Karpas-422 (cell line): Measurements from ENCODE around the gene MPP3. TPM values are rescaled to one million over a fixed set of nuclear protein-coding genes. Genes with fewer than 3 reads are reported as not detected.

ENCODE experiments used
- DNase-seq: peaks from one replicate; pipeline ENCODE4 v3.0.0-alpha.2; 2015
- H2AFZ ChIP-seq: fragments of 200-600 bp; sonication (generic); 2 replicates; pipeline ENCODE4 v1.6.1; 2014; ENCODE audit warnings: antibody characterized with exemption, low read length, mixed read lengths
- H3K27ac ChIP-seq: fragments of 200-600 bp; sonication (generic); 2 replicates; pipeline ENCODE4 v1.5.1; 2014; ENCODE audit warnings: mild to moderate bottlenecking, low read length, moderate library complexity
- H3K27me3 ChIP-seq: fragments of 200-600 bp; sonication (generic); 2 replicates; pipeline ENCODE4 v1.6.1; 2014; ENCODE audit warnings: low read length, mixed read lengths
- H3K36me3 ChIP-seq: fragments of 200-600 bp; sonication (generic); 2 replicates; pipeline ENCODE4 v1.6.1; 2014; ENCODE audit warnings: low read length, mixed read lengths; ENCODE audit not compliant: insufficient read depth
- H3K4me1 ChIP-seq: fragments of 200-600 bp; sonication (generic); 2 replicates; pipeline ENCODE4 v1.6.1; 2014; ENCODE audit warnings: mild to moderate bottlenecking, low read length, mixed read lengths
- H3K4me2 ChIP-seq: fragments of 200-600 bp; sonication (generic); 2 replicates; pipeline ENCODE4 v1.6.1; 2014; ENCODE audit warnings: low read length, low read depth, mild to moderate bottlenecking; ENCODE audit not compliant: poor library complexity, severe bottlenecking
- H3K4me3 ChIP-seq: fragments of 200-600 bp; sonication (generic); 2 replicates; pipeline ENCODE4 v1.5.1; 2014; ENCODE audit warnings: mild to moderate bottlenecking, antibody characterized with exemption, low read length, mixed read lengths
- H3K79me2 ChIP-seq: fragments of 200-600 bp; sonication (generic); 2 replicates; pipeline ENCODE4 v1.6.1; 2014; ENCODE audit warnings: mild to moderate bottlenecking, low read length, mixed read lengths
- H3K9ac ChIP-seq: fragments of 200-600 bp; sonication (generic); 2 replicates; pipeline ENCODE4 v1.6.0; 2014; ENCODE audit warnings: low read length
- H3K9me2 ChIP-seq: fragments of 200-600 bp; sonication (generic), shearing (Covaris generic); replicated peaks from 2 replicates; pipeline ENCODE4 v1.6.0; 2014; ENCODE audit warnings: mild to moderate bottlenecking, low read length, moderate library complexity; ENCODE audit not compliant: insufficient read depth
- H3K9me3 ChIP-seq: fragments of 300-700, 200-600 bp; sonication (generic); 2 replicates; pipeline ENCODE4 v1.6.1; 2014; ENCODE audit warnings: low read length, mixed read lengths
- H4K20me1 ChIP-seq: fragments of 200-600 bp; sonication (generic); 2 replicates; pipeline ENCODE4 v1.6.1; 2014; ENCODE audit warnings: mild to moderate bottlenecking, antibody characterized with exemption, low read length, low read depth; ENCODE audit not compliant: insufficient read depth
- total RNA-seq: library from RNA; depleted of rRNA; stranded (reverse); fragments of >200 nt; shearing (Covaris generic); gene quantifications from 2 replicates; pipeline ENCODE4 v1.2.3, GENCODE V29; 2014; ENCODE audit warnings: low replicate concordance

MPP3 gene
- total RNA-seq, 1 experiment from 2014 or later = not detected

DNA sequence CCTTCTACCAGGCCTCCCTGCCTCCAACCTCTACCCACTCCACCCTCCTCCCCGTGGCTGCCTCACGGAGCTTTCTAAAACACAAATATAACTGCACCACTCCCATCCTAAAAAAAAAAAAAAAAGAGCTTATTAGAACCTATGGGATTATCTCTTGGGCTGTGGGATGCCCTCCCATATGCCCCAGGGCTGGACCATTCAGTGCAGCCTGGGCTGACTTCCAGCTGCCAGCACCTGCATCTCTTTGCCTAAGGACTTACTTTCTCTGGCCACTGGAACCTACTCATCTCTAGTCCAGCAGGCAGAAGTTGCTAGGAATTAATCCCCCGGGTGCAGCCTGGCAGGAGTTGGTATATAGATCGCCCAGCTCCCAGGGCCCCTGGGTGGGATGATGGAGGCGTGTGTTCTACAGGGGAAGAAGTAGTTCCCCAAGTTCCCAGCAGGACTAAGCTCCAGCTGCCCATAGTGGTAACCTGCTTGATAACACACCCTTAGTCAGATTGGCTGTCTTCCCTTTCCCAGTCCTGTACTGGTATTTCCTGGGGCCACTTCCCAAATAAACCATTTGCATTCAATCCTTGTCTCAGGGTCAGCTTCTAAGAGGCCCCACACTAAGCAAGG lies 10.3 kb downstream of the MPP3 start:
- Histone ChIP-seq H3K9me3 (no peaks in the 10 kb centered on the region), H4K20me1 (no peaks in the 10 kb centered on the region), H3K9ac (no peak overlapping the region), H3K4me1 (no peaks in the 10 kb centered on the region), H3K27ac (no peak overlapping the region), H3K9me2 (no peaks in the 10 kb centered on the region), H3K79me2 (no peaks in the 10 kb centered on the region), H3K27me3 (no peaks in the 10 kb centered on the region), H3K4me2 (no peak overlapping the region), H2AFZ (no peak overlapping the region), H3K36me3 (no peaks in the 10 kb centered on the region), H3K4me3 (no peak overlapping the region)
- no peak for DNase-seq

DNA sequence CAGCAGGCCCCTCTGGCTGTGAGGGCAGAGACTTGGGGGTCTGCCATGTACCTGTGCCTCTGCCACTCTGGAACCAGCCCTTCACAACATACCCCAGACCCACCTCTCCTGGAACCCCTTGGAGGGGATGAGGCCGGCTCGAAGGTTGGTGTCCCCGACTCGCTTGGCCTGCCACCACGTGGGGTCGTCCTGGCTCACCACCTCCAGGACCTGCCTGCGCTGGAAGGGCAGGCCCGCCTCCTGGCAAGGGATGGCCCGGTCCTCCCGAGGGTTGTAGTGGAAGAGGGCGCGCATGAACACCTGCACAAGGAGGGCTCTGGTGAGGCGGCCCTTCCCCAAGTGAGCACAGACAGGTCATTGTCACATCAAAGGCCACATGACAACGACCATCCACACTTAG lies 12.2 kb downstream of the MPP3 start:
- Histone ChIP-seq H3K9me3 (no peaks in the 10 kb centered on the region), H3K4me3 (no peak overlapping the region), H2AFZ (no peak overlapping the region), H3K79me2 (no peaks in the 10 kb centered on the region), H3K4me1 (no peaks in the 10 kb centered on the region), H3K27me3 (no peaks in the 10 kb centered on the region), H3K36me3 (no peaks in the 10 kb centered on the region), H3K27ac (no peak overlapping the region), H3K9ac (no peak overlapping the region), H4K20me1 (no peaks in the 10 kb centered on the region), H3K9me2 (no peaks in the 10 kb centered on the region), H3K4me2 (no peak overlapping the region)
- DNase-seq = no peak

DNA sequence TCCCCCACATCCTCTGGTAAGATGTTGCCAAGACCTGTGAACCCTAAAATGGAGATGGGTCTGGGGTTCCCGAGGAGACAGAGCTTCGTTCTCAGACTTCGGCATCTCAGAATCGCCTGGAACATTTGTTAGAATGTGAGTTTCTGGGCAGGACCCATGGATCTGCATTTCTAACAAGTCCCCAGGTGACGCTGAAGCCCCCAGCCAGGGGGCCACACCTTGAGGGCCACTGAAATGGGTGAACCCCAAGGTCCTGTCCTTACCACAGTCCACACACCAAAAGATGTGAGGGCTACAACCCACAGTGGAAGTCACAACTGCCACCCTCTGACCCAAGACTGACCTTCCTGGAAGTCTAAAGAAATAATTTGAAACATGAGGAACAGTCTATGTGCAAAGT lies 14.0 kb downstream of the MPP3 start:
- Histone ChIP-seq H3K9me3 (no peaks in the 10 kb centered on the region), H3K36me3 (no peaks in the 10 kb centered on the region), H3K79me2 (no peaks in the 10 kb centered on the region), H3K9ac (no peak overlapping the region), H3K9me2 (no peaks in the 10 kb centered on the region), H4K20me1 (no peaks in the 10 kb centered on the region), H3K27ac (no peak overlapping the region), H3K4me2 (no peak overlapping the region), H3K27me3 (no peaks in the 10 kb centered on the region), H3K4me1 (no peaks in the 10 kb centered on the region), H2AFZ (no peak overlapping the region), H3K4me3 (no peak overlapping the region)
- DNase-seq = no peak

DNA sequence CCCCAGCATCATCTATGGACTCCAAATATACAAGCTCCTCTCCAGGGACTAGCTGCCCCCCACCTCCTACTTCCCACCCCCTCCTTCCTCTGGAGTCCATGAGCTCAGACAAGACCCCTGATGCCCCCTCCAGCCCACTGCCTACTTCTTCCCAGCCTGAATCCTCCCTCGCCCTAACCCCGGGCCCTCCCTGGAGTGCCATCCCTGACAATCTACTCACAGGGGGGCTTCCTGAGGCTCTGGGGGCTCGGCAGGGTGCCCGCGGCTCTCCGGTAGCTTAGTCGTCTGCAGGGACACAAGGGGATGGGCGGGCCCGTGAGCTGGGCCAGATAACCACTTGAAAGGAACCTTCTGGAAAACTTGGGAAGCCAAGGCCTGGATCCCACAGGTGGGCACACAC lies 15.1 kb downstream of the MPP3 start:
- no peak overlapping the region for H3K9ac ChIP-seq
- H3K36me3 ChIP-seq = no peaks in the 10 kb centered on the region
- H3K4me3 ChIP-seq = no peak overlapping the region
- H3K4me2 ChIP-seq = no peak overlapping the region
- H3K27ac ChIP-seq = no peak overlapping the region
- no peaks in the 10 kb centered on the region for H3K27me3 ChIP-seq
- H3K4me1 ChIP-seq = no peaks in the 10 kb centered on the region
- H4K20me1 ChIP-seq = no peaks in the 10 kb centered on the region
- H3K9me2 ChIP-seq = no peaks in the 10 kb centered on the region
- no peaks in the 10 kb centered on the region for H3K79me2 ChIP-seq
- H2AFZ ChIP-seq = no peak overlapping the region
- no peaks in the 10 kb centered on the region for H3K9me3 ChIP-seq
- no peak for DNase-seq

DNA sequence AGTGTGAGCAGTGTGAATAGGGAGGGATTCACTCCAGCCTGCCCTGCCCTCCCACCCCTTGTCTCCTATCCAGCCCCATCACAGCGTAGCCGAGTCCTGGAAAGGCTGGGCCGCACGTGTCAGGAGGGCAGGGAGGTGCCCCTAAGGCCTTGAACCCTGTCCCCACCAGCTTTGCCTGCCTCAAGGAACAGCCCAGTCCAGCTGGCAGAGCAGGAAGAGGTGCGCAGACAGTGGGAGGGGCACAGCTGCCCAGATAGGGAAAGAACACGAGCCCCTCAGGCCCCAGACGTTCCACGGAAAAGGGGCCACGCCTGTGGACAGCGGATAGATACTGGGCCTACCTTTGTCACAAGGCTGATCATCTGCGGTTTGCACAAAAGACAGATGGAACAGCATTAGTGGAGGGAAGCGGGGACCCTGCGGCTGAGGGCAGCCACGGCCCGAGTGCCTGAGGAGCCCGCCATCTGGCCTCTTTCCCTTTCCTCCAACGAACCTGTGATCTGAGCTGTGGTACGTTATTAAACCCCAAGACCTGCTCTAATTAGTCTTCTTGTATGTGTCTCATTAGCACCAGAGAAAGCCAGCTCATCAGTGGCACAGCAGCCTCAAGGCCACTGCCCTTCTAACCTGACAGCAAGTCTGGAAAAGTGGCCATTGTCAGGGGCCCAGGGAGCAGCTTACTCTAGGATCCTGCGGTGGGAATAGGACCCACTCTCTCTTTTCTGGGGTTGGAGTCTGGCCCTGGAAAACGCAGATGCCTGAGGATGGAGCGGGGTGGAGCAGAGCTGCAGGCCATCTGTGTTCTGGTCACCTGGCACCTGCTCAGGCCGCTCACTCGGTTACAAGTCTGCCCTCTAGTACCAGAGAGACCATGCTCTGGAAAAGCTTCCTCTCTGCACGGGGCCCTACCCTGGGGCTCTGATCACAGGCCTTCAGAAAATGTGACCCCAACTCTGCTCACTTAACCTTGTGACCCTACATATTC lies 16.3 kb downstream of the MPP3 start:
- no peak overlapping the region for H3K4me2 ChIP-seq
- no peaks in the 10 kb centered on the region for H3K36me3 ChIP-seq
- H3K4me1 ChIP-seq = no peaks in the 10 kb centered on the region
- H4K20me1 ChIP-seq = no peaks in the 10 kb centered on the region
- no peak overlapping the region for H3K27ac ChIP-seq
- H3K79me2 ChIP-seq = no peaks in the 10 kb centered on the region
- H3K9me3 ChIP-seq = no peaks in the 10 kb centered on the region
- DNase-seq = no peak
- H2AFZ ChIP-seq = no peak overlapping the region
- H3K27me3 ChIP-seq = no peaks in the 10 kb centered on the region
- H3K9ac ChIP-seq = no peak overlapping the region
- no peak overlapping the region for H3K4me3 ChIP-seq
- no peaks in the 10 kb centered on the region for H3K9me2 ChIP-seq

DNA sequence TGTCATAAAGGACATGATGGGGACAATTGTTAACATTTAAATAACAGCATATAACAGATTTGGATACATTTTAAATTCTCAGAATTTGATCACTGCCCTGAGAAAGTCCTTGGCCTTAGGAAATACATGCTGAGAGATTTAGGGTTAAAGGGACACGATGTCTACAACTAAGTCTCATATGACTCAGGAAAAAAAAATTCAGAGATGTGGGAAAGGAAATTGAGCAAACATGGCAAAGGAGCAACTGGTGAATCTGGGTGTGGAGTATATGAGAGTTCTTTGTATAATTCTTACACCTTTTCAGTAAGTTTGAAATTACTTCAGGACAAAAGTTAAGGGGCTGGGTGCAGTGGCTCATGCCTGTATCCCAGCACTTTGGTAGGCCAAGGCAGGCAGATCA lies 18.2 kb downstream of the MPP3 start:
- H3K4me2 ChIP-seq = no peak overlapping the region
- no peak overlapping the region for H3K9ac ChIP-seq
- H3K27ac ChIP-seq = no peak overlapping the region
- no peaks in the 10 kb centered on the region for H4K20me1 ChIP-seq
- H3K79me2 ChIP-seq = no peaks in the 10 kb centered on the region
- no peaks in the 10 kb centered on the region for H3K9me3 ChIP-seq
- DNase-seq = no peak
- H2AFZ ChIP-seq = no peak overlapping the region
- no peak overlapping the region for H3K4me3 ChIP-seq
- H3K27me3 ChIP-seq = no peaks in the 10 kb centered on the region
- no peaks in the 10 kb centered on the region for H3K36me3 ChIP-seq
- H3K4me1 ChIP-seq = no peaks in the 10 kb centered on the region
- no peaks in the 10 kb centered on the region for H3K9me2 ChIP-seq

- no peak for DNase-seq
- H3K4me3 ChIP-seq = no peak overlapping the region
- no peak overlapping the region for H3K4me2 ChIP-seq
- H3K4me1 ChIP-seq = no peaks in the 10 kb centered on the region
- H3K27ac ChIP-seq = no peak overlapping the region
- H3K9me3 ChIP-seq = no peaks in the 10 kb centered on the region
- no peak overlapping the region for H3K9ac ChIP-seq
- H3K36me3 ChIP-seq = no peaks in the 10 kb centered on the region
- H3K9me2 ChIP-seq = no peaks in the 10 kb centered on the region
- H2AFZ ChIP-seq = no peak overlapping the region
- H4K20me1 ChIP-seq = no peaks in the 10 kb centered on the region
- H3K79me2 ChIP-seq = no peaks in the 10 kb centered on the region
- no peaks in the 10 kb centered on the region for H3K27me3 ChIP-seq
Observed at GRCh38 chr17:43814026-43814425, 18.9 kb downstream of the MPP3 start.

- Histone ChIP-seq H3K4me1 (no peaks in the 10 kb centered on the region), H3K79me2 (no peaks in the 10 kb centered on the region), H3K9me2 (no peaks in the 10 kb centered on the region)
Observed at GRCh38 chr17:43813386-43813785, 19.6 kb downstream of the MPP3 start.

More at GRCh38 chr17:43813386-43813785, 19.6 kb downstream of the MPP3 start:
- Histone ChIP-seq H3K36me3 (no peaks in the 10 kb centered on the region), H3K27ac (no peak overlapping the region), H3K9me3 (no peaks in the 10 kb centered on the region), H2AFZ (no peak overlapping the region), H3K4me3 (no peak overlapping the region), H3K27me3 (no peaks in the 10 kb centered on the region), H3K4me2 (no peak overlapping the region), H3K9ac (no peak overlapping the region), H4K20me1 (no peaks in the 10 kb centered on the region)
- no peak for DNase-seq
